ENCODE measurements around the gene PLBD2. TPM values are rescaled to one million over a fixed set of nuclear protein-coding genes. Genes with fewer than 3 reads are reported as not detected.

PLBD2 gene
- total and polyA plus RNA-seq, 9 of the 15 experiments (the other 6 are each of a cell fraction or from before 2014, with no cell fraction given) = 2.4 to 37.4 (median 6.0) TPM

DNA sequence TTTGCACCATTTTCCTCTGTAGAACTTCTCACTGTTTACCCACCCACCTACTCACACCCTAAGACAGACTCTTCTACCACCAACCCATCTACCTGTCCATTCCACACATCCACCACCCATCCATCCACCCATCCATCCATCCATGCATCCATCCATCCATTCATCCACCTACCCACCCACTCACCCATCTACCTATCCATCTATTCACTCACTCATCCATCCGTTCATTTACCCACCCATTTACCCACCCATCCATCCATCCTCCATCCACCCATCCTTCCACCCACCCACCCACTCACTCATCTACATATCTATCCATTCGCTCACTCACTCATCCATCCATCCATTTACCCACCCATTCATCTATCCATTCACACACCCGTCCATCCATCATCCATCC lies 15.1 kb downstream of the PLBD2 start:
- H4K20me1 ChIP-seq (replicated peaks; ENCODE audit: control insufficient read depth, insufficient read depth, low read length) = 0 out of 2 replicates have a peak, but pooled peaks cover 3% of the 10 kb centered on the region
- intact Hi-C loops (cut with micrococcal nuclease) = no loop called here
- DNase-seq (ENCODE audit: extremely low read depth in 1 of 4, low spot score in 3 of 4) (no peak), ATAC-seq (no peak), FAIRE-seq (no peak)
- WGBS (ENCODE audit: insufficient coverage, low coverage, missing lambda C conversion rate) = 60% methylated on average over 1 of the region's 3 CpGs
- no peak for TF ChIP-seq SNIP1 (IDR thresholded peaks at IDR 0.05; ENCODE audit: low read depth)
- TF ChIP-seq ZKSCAN1 (IDR thresholded peaks at IDR 0.05; ENCODE audit: low read depth, low read length) = no peak
- TF ChIP-seq CREB1 (IDR thresholded peaks at IDR 0.05) = no peak
- TF ChIP-seq CREB1 (CRISPR knock-in tag; IDR thresholded peaks at IDR 0.05) = no peak
- TF ChIP-seq THRB (CRISPR knock-in tag; conservative IDR thresholded peaks at IDR 0.05) = 0 out of 2 replicates have a peak, but pooled peaks have one; percentile 19
- TF ChIP-seq ZNF780A (CRISPR knock-in tag; IDR thresholded peaks at IDR 0.05) = no peak
- H3K4me1 ChIP-seq (replicated peaks in 1 of 2; ENCODE audit: control insufficient read depth in 2 of 2, insufficient read depth in 2 of 2, low read length in 2 of 2) = peaks cover 0 to 1% of the 10 kb centered on the region in 2 experiments; a peak in 1 of 5 replicates
- no peaks in the 10 kb centered on the region for H3K27me3 ChIP-seq (ENCODE audit: control insufficient read depth in 2 of 2, insufficient read depth in 2 of 2, low read length in 2 of 2)
- no peak overlapping the region for H3K4me2 ChIP-seq (ENCODE audit: insufficient read depth, low read length)
- in situ Hi-C loops (cut with MboI) = no loop called here
- no peak overlapping the region for H3K4me3 ChIP-seq
- no peak overlapping the region for H2AFZ ChIP-seq (ENCODE audit: low read depth, low read length)
- no peak overlapping the region for H3K9ac ChIP-seq (ENCODE audit: insufficient read depth in 1 of 2, low read depth in 2 of 2, low read length in 2 of 2)
- H3K79me2 ChIP-seq (ENCODE audit: control insufficient read depth, insufficient read depth, low read length) = no peaks in the 10 kb centered on the region
- H3K36me3 ChIP-seq (ENCODE audit: control insufficient read depth, insufficient read depth, low read length) = peaks cover 69% of the 10 kb centered on the region; the same call in 2 of the 3 replicates
- CTCF ChIA-PET (ENCODE audit: low intra/inter-chr PET ratio) = no interaction called here
- H3K27ac ChIP-seq (ENCODE audit: extremely low read depth, low read depth, low read length) = no peak overlapping the region
- no peaks in the 10 kb centered on the region for H3K9me1 ChIP-seq (ENCODE audit: control insufficient read depth, insufficient read depth, low read length)
- no TSS peak for BruUV-seq (replicated peaks)
- H3K9me3 ChIP-seq (replicated peaks; ENCODE audit: control insufficient read depth, insufficient read depth, low read depth, low read length) = no peaks in the 10 kb centered on the region
- POLR2A ChIA-PET = no interaction called here

Measured in K562 (cell line).